ENCODE measurements around the gene DPEP1.

The DPEP1 gene

DNA sequence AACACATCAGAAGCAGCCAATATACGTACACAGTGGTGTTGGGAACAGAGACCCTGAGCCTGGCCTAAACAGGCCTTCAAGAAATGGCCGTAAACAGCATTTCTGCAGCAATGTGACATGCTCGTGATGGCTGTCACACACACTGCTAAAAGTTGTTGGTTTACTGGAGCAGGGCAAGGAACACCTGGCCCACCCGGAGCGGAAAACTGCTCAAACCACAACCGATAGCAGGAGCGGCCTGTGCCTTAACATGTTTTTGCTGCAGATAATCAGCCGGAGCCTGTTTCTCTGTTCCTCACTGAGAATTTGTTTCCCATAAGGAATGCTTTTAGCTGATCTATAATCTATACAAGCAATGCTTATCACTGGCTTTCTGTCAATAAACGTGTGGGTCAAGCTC lies 6.0 kb upstream of the DPEP1 start:
- Histone ChIP-seq H3K4me2 (ENCODE audit: low read length) (no peak overlapping the region), H4K8ac (ENCODE audit: low read depth, low read length) (no peak overlapping the region), H3K18ac (ENCODE audit: low read length) (no peak overlapping the region), H3K36me3 (ENCODE audit: control insufficient read depth in 1 of 2, insufficient read depth in 2 of 2, low read length in 2 of 2) (no peaks in the 10 kb centered on the region), H3K9ac (ENCODE audit: low read length) (no peak overlapping the region), H3K4me3 (ENCODE audit: low read depth, low read length) (no peak overlapping the region), H2BK120ac (ENCODE audit: insufficient read depth, low read length, poor library complexity) (no peak overlapping the region), H3K23ac (ENCODE audit: low read length) (no peak overlapping the region), H2AFZ (ENCODE audit: insufficient read depth, low read length, poor library complexity) (no peak overlapping the region), H3K27ac (ENCODE audit: low read depth, low read length) (no peak overlapping the region), H2AK5ac (ENCODE audit: low read length) (no peak overlapping the region), H3K79me2 (ENCODE audit: control insufficient read depth, insufficient read depth, low read length, poor library complexity) (no peaks in the 10 kb centered on the region), H2BK12ac (ENCODE audit: low read length) (no peak overlapping the region), H4K12ac (ENCODE audit: low read depth, low read length) (no peak overlapping the region), H3K9me3 (ENCODE audit: insufficient read depth, low read depth, low read length) (peaks cover 7% of the 10 kb centered on the region), H2BK5ac (ENCODE audit: low read depth, low read length, poor library complexity) (no peak overlapping the region), H3K27me3 (ENCODE audit: insufficient read depth, low read length) (no peaks in the 10 kb centered on the region), H3K14ac (ENCODE audit: low read length) (no peak overlapping the region), H3K79me1 (ENCODE audit: low read length) (no peaks in the 10 kb centered on the region), H3K4ac (ENCODE audit: low read depth, low read length) (no peak overlapping the region), H4K91ac (ENCODE audit: low read depth, low read length) (no peak overlapping the region), H3K4me1 (ENCODE audit: control insufficient read depth in 1 of 2, insufficient read depth in 2 of 2, low read length in 2 of 2) (peaks cover 0 to 5% of the 10 kb centered on the region in 2 experiments)
- WGBS (ENCODE audit: extremely low coverage, insufficient coverage, insufficient read length), result no CpG with 5 or more reads among the region's 9 CpGs
- DNase-seq, result no peak

- Histone ChIP-seq H3K9ac (ENCODE audit: low read length) (no peak overlapping the region), H2AFZ (ENCODE audit: insufficient read depth, low read length, poor library complexity) (no peak overlapping the region), H3K36me3 (ENCODE audit: control insufficient read depth in 1 of 2, insufficient read depth in 2 of 2, low read length in 2 of 2) (no peaks in the 10 kb centered on the region), H3K4ac (ENCODE audit: low read depth, low read length) (no peak overlapping the region), H3K23ac (ENCODE audit: low read length) (no peak overlapping the region), H2BK12ac (ENCODE audit: low read length) (no peak overlapping the region), H4K12ac (ENCODE audit: low read depth, low read length) (no peak overlapping the region), H3K79me2 (ENCODE audit: control insufficient read depth, insufficient read depth, low read length, poor library complexity) (no peaks in the 10 kb centered on the region), H3K4me2 (ENCODE audit: low read length) (no peak overlapping the region), H3K79me1 (ENCODE audit: low read length) (no peaks in the 10 kb centered on the region), H3K14ac (ENCODE audit: low read length) (no peak overlapping the region), H4K91ac (ENCODE audit: low read depth, low read length) (no peak overlapping the region), H2BK120ac (ENCODE audit: insufficient read depth, low read length, poor library complexity) (no peak overlapping the region), H3K27me3 (ENCODE audit: insufficient read depth, low read length) (no peaks in the 10 kb centered on the region), H3K18ac (ENCODE audit: low read length) (no peak overlapping the region), H3K27ac (ENCODE audit: low read depth, low read length) (no peak overlapping the region), H3K4me3 (ENCODE audit: low read depth, low read length) (no peak overlapping the region), H2BK5ac (ENCODE audit: low read depth, low read length, poor library complexity) (no peak overlapping the region), H4K8ac (ENCODE audit: low read depth, low read length) (no peak overlapping the region), H2AK5ac (ENCODE audit: low read length) (no peak overlapping the region), H3K4me1 (ENCODE audit: control insufficient read depth in 1 of 2, insufficient read depth in 2 of 2, low read length in 2 of 2) (no peaks in the 10 kb centered on the region), H3K9me3 (ENCODE audit: insufficient read depth, low read depth, low read length) (peaks cover 4% of the 10 kb centered on the region)
- DNase-seq, result peak in 1 of 2 donors; percentile 61
- WGBS (ENCODE audit: extremely low coverage, insufficient coverage, insufficient read length), result no CpG with 5 or more reads among the region's 32 CpGs
Measured at GRCh38 chr16:89607937-89608740, 5.3 kb upstream of the DPEP1 start.

DNA sequence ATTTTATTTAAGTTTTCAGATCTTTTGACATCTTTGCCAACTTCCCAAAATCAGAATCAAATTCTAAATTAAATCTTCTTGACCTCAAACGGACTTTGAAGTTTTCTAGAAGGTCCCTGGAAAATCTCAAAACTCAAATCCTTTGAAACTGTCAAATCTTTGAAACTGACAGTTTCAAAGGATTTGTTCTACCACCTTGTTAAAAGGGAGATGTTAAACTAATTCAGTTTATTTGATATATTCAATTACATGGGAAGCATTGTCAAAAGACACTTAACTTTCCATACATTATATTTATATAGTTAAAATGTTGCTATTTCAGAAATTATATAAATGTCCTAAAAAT lies 3.4 kb upstream of the DPEP1 start:
- H3K27ac ChIP-seq (ENCODE audit: low read depth, low read length), result no peak overlapping the region
- H3K79me2 ChIP-seq (ENCODE audit: control insufficient read depth, insufficient read depth, low read length, poor library complexity), result no peaks in the 10 kb centered on the region
- no peaks in the 10 kb centered on the region for H3K27me3 ChIP-seq (ENCODE audit: insufficient read depth, low read length)
- no peaks in the 10 kb centered on the region for H3K4me1 ChIP-seq (ENCODE audit: control insufficient read depth in 1 of 2, insufficient read depth in 2 of 2, low read length in 2 of 2)
- no peak overlapping the region for H4K91ac ChIP-seq (ENCODE audit: low read depth, low read length)
- H2BK12ac ChIP-seq (ENCODE audit: low read length), result no peak overlapping the region
- H4K12ac ChIP-seq (ENCODE audit: low read depth, low read length), result no peak overlapping the region
- H3K4me3 ChIP-seq (ENCODE audit: low read depth, low read length), result no peak overlapping the region
- H2BK120ac ChIP-seq (ENCODE audit: insufficient read depth, low read length, poor library complexity), result no peak overlapping the region
- H3K14ac ChIP-seq (ENCODE audit: low read length), result no peak overlapping the region
- no peak for DNase-seq
- H2AK5ac ChIP-seq (ENCODE audit: low read length), result no peak overlapping the region
- WGBS (ENCODE audit: extremely low coverage, insufficient coverage, insufficient read length), result no CpG with 5 or more reads among the region's 1 CpG
- H3K18ac ChIP-seq (ENCODE audit: low read length), result no peak overlapping the region
- H3K4me2 ChIP-seq (ENCODE audit: low read length), result no peak overlapping the region
- no peaks in the 10 kb centered on the region for H3K79me1 ChIP-seq (ENCODE audit: low read length)
- no peak overlapping the region for H2AFZ ChIP-seq (ENCODE audit: insufficient read depth, low read length, poor library complexity)
- H2BK5ac ChIP-seq (ENCODE audit: low read depth, low read length, poor library complexity), result no peak overlapping the region
- H3K9me3 ChIP-seq (ENCODE audit: insufficient read depth, low read depth, low read length), result peaks cover 2% of the 10 kb centered on the region
- no peak overlapping the region for H3K9ac ChIP-seq (ENCODE audit: low read length)
- no peaks in the 10 kb centered on the region for H3K36me3 ChIP-seq (ENCODE audit: control insufficient read depth in 1 of 2, insufficient read depth in 2 of 2, low read length in 2 of 2)
- H3K23ac ChIP-seq (ENCODE audit: low read length), result no peak overlapping the region
- H4K8ac ChIP-seq (ENCODE audit: low read depth, low read length), result no peak overlapping the region
- no peak overlapping the region for H3K4ac ChIP-seq (ENCODE audit: low read depth, low read length)

DNA sequence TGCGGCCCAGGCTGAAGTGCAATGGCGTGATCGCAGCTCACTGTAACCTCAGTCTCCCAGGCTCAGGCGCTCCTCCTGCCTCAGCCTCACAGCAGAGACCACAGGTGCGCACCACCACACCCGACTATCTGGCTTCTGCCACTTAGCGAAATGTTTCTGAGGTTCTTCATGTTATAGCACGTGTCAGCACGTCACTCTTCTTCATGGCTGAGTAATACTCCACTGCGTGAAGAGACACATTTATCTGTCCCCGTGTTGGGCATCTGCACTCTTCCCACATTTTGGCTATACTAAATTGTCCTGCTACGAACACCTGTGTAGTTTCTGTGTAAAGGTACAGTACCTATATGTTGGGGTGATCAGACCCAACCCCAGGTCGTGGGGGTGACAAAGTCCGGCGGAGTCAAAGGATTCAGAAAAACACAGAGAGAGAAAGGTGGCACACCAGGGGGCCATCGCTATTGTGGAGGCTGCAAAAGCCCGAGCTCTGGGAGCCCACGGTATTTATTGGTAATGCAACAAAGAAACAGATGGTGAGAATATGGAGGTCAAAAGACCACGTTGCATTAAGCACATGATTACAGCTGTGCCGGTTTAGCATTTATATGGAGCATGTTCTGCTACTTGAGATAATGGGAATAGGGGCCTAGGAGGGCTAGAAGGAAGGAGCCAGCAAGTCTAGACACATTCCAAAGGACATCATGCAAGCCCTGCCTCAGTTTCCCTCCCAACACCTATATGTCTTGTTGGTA lies 851 bp upstream of the DPEP1 start:
- WGBS (ENCODE audit: extremely low coverage, insufficient coverage, insufficient read length), result no CpG with 5 or more reads among the region's 20 CpGs
- Histone ChIP-seq H2AFZ (ENCODE audit: insufficient read depth, low read length, poor library complexity) (no peak overlapping the region), H3K27ac (ENCODE audit: low read depth, low read length) (no peak overlapping the region), H3K36me3 (ENCODE audit: control insufficient read depth in 1 of 2, insufficient read depth in 2 of 2, low read length in 2 of 2) (no peaks in the 10 kb centered on the region), H3K79me2 (ENCODE audit: control insufficient read depth, insufficient read depth, low read length, poor library complexity) (no peaks in the 10 kb centered on the region), H2BK5ac (ENCODE audit: low read depth, low read length, poor library complexity) (no peak overlapping the region), H2BK12ac (ENCODE audit: low read length) (no peak overlapping the region), H3K9ac (ENCODE audit: low read length) (no peak overlapping the region), H3K4ac (ENCODE audit: low read depth, low read length) (no peak overlapping the region), H4K8ac (ENCODE audit: low read depth, low read length) (no peak overlapping the region), H2BK120ac (ENCODE audit: insufficient read depth, low read length, poor library complexity) (no peak overlapping the region), H3K4me2 (ENCODE audit: low read length) (no peak overlapping the region), H4K12ac (ENCODE audit: low read depth, low read length) (no peak overlapping the region), H3K4me1 (ENCODE audit: control insufficient read depth in 1 of 2, insufficient read depth in 2 of 2, low read length in 2 of 2) (no peaks in the 10 kb centered on the region), H3K4me3 (ENCODE audit: low read depth, low read length) (peak overlapping the region; percentile 23), H2AK5ac (ENCODE audit: low read length) (no peak overlapping the region), H3K14ac (ENCODE audit: low read length) (no peak overlapping the region), H3K79me1 (ENCODE audit: low read length) (no peaks in the 10 kb centered on the region), H3K18ac (ENCODE audit: low read length) (no peak overlapping the region), H3K27me3 (ENCODE audit: insufficient read depth, low read length) (no peaks in the 10 kb centered on the region), H3K23ac (ENCODE audit: low read length) (no peak overlapping the region), H4K91ac (ENCODE audit: low read depth, low read length) (no peak overlapping the region), H3K9me3 (ENCODE audit: insufficient read depth, low read depth, low read length) (no peaks in the 10 kb centered on the region)
- DNase-seq, result no peak

All from trophoblast cell (in vitro differentiated cells and primary cell).